ENCODE measurements around the gene TMEM158. TPM values are rescaled to one million over a fixed set of nuclear protein-coding genes. Genes with fewer than 3 reads are reported as not detected.

Gene TMEM158
- total RNA-seq, 1 experiment from 2014 or later: 25.8 TPM

DNA sequence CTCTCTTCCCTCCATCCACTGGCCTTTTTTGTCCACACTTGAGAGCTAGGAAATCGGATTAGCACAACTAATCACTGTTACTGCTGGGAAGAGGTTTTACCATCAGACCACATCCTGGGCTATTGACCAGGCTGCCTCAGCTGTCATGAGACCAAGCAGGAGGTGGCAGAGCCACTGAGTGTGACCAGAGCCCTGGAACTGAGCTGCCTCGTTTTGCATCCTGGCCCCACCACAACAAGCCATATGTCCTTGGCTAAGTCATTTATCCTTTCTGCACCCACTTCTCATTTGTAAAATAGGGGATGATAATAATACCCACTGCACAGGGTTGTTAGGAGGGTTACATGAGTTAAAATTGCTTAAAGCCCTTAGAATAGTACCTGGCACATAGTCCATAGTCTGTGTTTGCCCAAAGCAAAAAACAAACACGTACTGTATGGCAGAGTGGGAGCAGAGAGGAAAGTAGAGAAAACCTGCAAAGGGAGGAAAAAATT lies 34.1 kb downstream of the TMEM158 start:
- intact Hi-C loops (cut with micrococcal nuclease): no loop called here
- Histone ChIP-seq H3K4me2 (ENCODE audit: low read length) (no peak overlapping the region), H3K4me3 (replicated peaks in 1 of 2; ENCODE audit: low read depth in 1 of 2, low read length in 2 of 2) (no peak overlapping the region), H4K20me1 (ENCODE audit: insufficient read depth) (no peaks in the 10 kb centered on the region), H3K36me3 (ENCODE audit: control insufficient read depth in 1 of 2, insufficient read depth in 2 of 2, low read length in 2 of 2) (no peaks in the 10 kb centered on the region), H3K9me3 (ENCODE audit: control insufficient read depth in 1 of 2, insufficient read depth in 1 of 2, low read depth in 1 of 2, low read length in 2 of 2) (no peaks in the 10 kb centered on the region), H3K79me2 (ENCODE audit: insufficient read depth, low read length) (no peaks in the 10 kb centered on the region), H3K27ac (ENCODE audit: low read depth, low read length) (no peak overlapping the region), H3K27me3 (ENCODE audit: insufficient read depth, low read length) (no peaks in the 10 kb centered on the region), H2AFZ (ENCODE audit: low read depth, low read length, poor library complexity, severe bottlenecking) (no peak overlapping the region), H3K9ac (ENCODE audit: low read length) (no peak overlapping the region), H3K4me1 (ENCODE audit: control insufficient read depth in 1 of 2, insufficient read depth in 2 of 2, low read length in 2 of 2) (no peaks in the 10 kb centered on the region), H3K9me2 (ENCODE audit: insufficient read depth) (0 out of 2 replicates have a peak, but pooled peaks cover 4% of the 10 kb centered on the region)
- no peak for DNase-seq (ENCODE audit: low read depth, low spot score)
- CTCF ChIA-PET: interaction anchor here (1.4 kb wide), 1 partner anchor 18 kb away, joined by 3 read pairs; no protein-coding TSS in a partner anchor
- TF ChIP-seq TCF7L2 (IDR thresholded peaks at IDR 0.05; ENCODE audit: borderline replicate concordance, extremely low read depth, insufficient read depth, insufficient read length) (no peak), EZH2phosphoT487 (IDR thresholded peaks at IDR 0.05; ENCODE audit: borderline replicate concordance) (no peak), POLR2AphosphoS5 (IDR thresholded peaks at IDR 0.05; ENCODE audit: low read depth, low read length) (no peak), EZH2 (IDR thresholded peaks at IDR 0.05) (no peak), SRF (IDR thresholded peaks at IDR 0.05; ENCODE audit: low read depth) (no peak), SIN3A (IDR thresholded peaks at IDR 0.05; ENCODE audit: low read depth) (no peak), ZNF274 (IDR thresholded peaks at IDR 0.05; ENCODE audit: low read depth, low read length) (no peak), POLR2A (IDR thresholded peaks at IDR 0.05; ENCODE audit: borderline replicate concordance, extremely low read depth, insufficient read depth, insufficient read length) (no peak), CBX3 (IDR thresholded peaks at IDR 0.05; ENCODE audit: low read depth) (no peak), CEBPB (IDR thresholded peaks at IDR 0.05; ENCODE audit: low read depth) (no peak), SP1 (IDR thresholded peaks at IDR 0.05; ENCODE audit: low read depth) (no peak), YY1 (IDR thresholded peaks at IDR 0.05; ENCODE audit: extremely low read depth, insufficient replicate concordance, low read depth, low read length) (no peak), FOSL1 (IDR thresholded peaks at IDR 0.05; ENCODE audit: low read depth) (no peak)
- TF ChIP-seq, protein P1, sequence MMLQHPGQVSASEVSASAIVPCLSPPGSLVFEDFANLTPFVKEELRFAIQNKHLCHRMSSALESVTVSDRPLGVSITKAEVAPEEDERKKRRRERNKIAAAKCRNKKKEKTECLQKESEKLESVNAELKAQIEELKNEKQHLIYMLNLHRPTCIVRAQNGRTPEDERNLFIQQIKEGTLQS (IDR thresholded peaks at IDR 0.05): no peak
- TF ChIP-seq, protein P2, sequence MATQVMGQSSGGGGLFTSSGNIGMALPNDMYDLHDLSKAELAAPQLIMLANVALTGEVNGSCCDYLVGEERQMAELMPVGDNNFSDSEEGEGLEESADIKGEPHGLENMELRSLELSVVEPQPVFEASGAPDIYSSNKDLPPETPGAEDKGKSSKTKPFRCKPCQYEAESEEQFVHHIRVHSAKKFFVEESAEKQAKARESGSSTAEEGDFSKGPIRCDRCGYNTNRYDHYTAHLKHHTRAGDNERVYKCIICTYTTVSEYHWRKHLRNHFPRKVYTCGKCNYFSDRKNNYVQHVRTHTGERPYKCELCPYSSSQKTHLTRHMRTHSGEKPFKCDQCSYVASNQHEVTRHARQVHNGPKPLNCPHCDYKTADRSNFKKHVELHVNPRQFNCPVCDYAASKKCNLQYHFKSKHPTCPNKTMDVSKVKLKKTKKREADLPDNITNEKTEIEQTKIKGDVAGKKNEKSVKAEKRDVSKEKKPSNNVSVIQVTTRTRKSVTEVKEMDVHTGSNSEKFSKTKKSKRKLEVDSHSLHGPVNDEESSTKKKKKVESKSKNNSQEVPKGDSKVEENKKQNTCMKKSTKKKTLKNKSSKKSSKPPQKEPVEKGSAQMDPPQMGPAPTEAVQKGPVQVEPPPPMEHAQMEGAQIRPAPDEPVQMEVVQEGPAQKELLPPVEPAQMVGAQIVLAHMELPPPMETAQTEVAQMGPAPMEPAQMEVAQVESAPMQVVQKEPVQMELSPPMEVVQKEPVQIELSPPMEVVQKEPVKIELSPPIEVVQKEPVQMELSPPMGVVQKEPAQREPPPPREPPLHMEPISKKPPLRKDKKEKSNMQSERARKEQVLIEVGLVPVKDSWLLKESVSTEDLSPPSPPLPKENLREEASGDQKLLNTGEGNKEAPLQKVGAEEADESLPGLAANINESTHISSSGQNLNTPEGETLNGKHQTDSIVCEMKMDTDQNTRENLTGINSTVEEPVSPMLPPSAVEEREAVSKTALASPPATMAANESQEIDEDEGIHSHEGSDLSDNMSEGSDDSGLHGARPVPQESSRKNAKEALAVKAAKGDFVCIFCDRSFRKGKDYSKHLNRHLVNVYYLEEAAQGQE (IDR thresholded peaks at IDR 0.05; ENCODE audit: low read depth): no peak
- TF ChIP-seq, protein P3, sequence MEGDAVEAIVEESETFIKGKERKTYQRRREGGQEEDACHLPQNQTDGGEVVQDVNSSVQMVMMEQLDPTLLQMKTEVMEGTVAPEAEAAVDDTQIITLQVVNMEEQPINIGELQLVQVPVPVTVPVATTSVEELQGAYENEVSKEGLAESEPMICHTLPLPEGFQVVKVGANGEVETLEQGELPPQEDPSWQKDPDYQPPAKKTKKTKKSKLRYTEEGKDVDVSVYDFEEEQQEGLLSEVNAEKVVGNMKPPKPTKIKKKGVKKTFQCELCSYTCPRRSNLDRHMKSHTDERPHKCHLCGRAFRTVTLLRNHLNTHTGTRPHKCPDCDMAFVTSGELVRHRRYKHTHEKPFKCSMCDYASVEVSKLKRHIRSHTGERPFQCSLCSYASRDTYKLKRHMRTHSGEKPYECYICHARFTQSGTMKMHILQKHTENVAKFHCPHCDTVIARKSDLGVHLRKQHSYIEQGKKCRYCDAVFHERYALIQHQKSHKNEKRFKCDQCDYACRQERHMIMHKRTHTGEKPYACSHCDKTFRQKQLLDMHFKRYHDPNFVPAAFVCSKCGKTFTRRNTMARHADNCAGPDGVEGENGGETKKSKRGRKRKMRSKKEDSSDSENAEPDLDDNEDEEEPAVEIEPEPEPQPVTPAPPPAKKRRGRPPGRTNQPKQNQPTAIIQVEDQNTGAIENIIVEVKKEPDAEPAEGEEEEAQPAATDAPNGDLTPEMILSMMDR (IDR thresholded peaks at IDR 0.05 in 2 of 3, conservative IDR thresholded peaks at IDR 0.05 in 1 of 3; ENCODE audit: borderline replicate concordance in 1 of 3, insufficient read depth in 1 of 3, low read depth in 2 of 3, low read length in 2 of 3): no peak
- POLR2A ChIA-PET: no interaction called here
- no peak for ATAC-seq
- no TSS peak for BruUV-seq (replicated peaks)
- RAD21 ChIA-PET (ENCODE audit: low non-redundant PET in 1 of 2, low total read pairs in 2 of 2, uncharacterized antibody in 2 of 2, unreplicated experiment in 2 of 2): no interaction called here

Measured in HCT116 (cell line).